ENCODE data around the gene RASL10B. TPM values are rescaled to one million over a fixed set of nuclear protein-coding genes. Genes with fewer than 3 reads are reported as not detected.

Gene RASL10B
- total RNA-seq, 1 donor from 2014 or later = 1.9 TPM

GRCh38 chr17:35752471-35752870, 21.0 kb downstream of the RASL10B start:
- TF ChIP-seq CTCF (IDR thresholded peaks at IDR 0.05) = no peak
- peaks cover 6% of the 10 kb centered on the region for H3K4me1 ChIP-seq
- no peak overlapping the region for H3K27ac ChIP-seq
- H3K9me3 ChIP-seq = no peaks in the 10 kb centered on the region
- H3K4me3 ChIP-seq = no peak overlapping the region
- peaks cover 33% of the 10 kb centered on the region for H3K27me3 ChIP-seq (ENCODE audit: low read depth)
- intact Hi-C loops (cut with DNase I) = no loop called here
- peak; percentile 3 to 10 for ATAC-seq
- DNase-seq = no peak
- no peaks in the 10 kb centered on the region for H3K36me3 ChIP-seq

- TF ChIP-seq CTCF (IDR thresholded peaks at IDR 0.05) = no peak
- no peaks in the 10 kb centered on the region for H3K9me3 ChIP-seq
- no peaks in the 10 kb centered on the region for H3K36me3 ChIP-seq
- ATAC-seq (peak; percentile 20 to 61), DNase-seq (no peak)
- H3K4me3 ChIP-seq = no peak within 1 kb of the TSS
- peaks cover 27% of the 10 kb centered on the region for H3K27me3 ChIP-seq (ENCODE audit: low read depth)
- intact Hi-C loops (cut with DNase I) = no loop called here
- no peak within 1 kb of the TSS for H3K27ac ChIP-seq
- peaks cover 6% of the 10 kb centered on the region for H3K4me1 ChIP-seq
Measured at GRCh38 chr17:35752945-35753764, 21.7 kb downstream of the RASL10B start, which contains the start of gene GAS2L2. GAS2L2 (minus strand) TSS chr17:35753239; CDS start chr17:35752850, 389 bp downstream.

GRCh38 chr17:35757243-35757642, 25.8 kb downstream of the RASL10B start:
- no peak overlapping the region for H3K4me3 ChIP-seq
- no peaks in the 10 kb centered on the region for H3K4me1 ChIP-seq
- intact Hi-C loops (cut with DNase I) = no loop called here
- H3K36me3 ChIP-seq = no peaks in the 10 kb centered on the region
- H3K27ac ChIP-seq = no peak overlapping the region
- H3K27me3 ChIP-seq (ENCODE audit: low read depth) = no peaks in the 10 kb centered on the region
- DNase-seq = no peak
- ATAC-seq = no peak
- no peaks in the 10 kb centered on the region for H3K9me3 ChIP-seq
- TF ChIP-seq CTCF (IDR thresholded peaks at IDR 0.05) = no peak

GRCh38 chr17:35760587-35760986, 29.1 kb downstream of the RASL10B start, which contains the start of gene C17orf50:
C17orf50 (plus strand) TSS chr17:35760887; CDS start chr17:35760942, 55 bp downstream.
- intact Hi-C loops (cut with DNase I) = no loop called here
- no peak for DNase-seq
- Histone ChIP-seq H3K4me1 (peaks cover 19% of the 10 kb centered on the region), H3K27me3 (ENCODE audit: low read depth) (no peaks in the 10 kb centered on the region), H3K27ac (no peak within 1 kb of the TSS), H3K36me3 (no peaks in the 10 kb centered on the region), H3K9me3 (no peaks in the 10 kb centered on the region), H3K4me3 (no peak within 1 kb of the TSS)
- ATAC-seq = no peak
- no peak for TF ChIP-seq CTCF (IDR thresholded peaks at IDR 0.05)

GRCh38 chr17:35761601-35762000, 30.2 kb downstream of the RASL10B start:
- ATAC-seq (no peak), DNase-seq (no peak)
- no peaks in the 10 kb centered on the region for H3K9me3 ChIP-seq
- peaks cover 19% of the 10 kb centered on the region for H3K4me1 ChIP-seq
- H3K36me3 ChIP-seq = no peaks in the 10 kb centered on the region
- H3K27ac ChIP-seq = no peak overlapping the region
- H3K4me3 ChIP-seq = no peak overlapping the region
- H3K27me3 ChIP-seq (ENCODE audit: low read depth) = no peaks in the 10 kb centered on the region
- TF ChIP-seq CTCF (IDR thresholded peaks at IDR 0.05) = no peak
- intact Hi-C loops (cut with DNase I) = no loop called here
